CD4-positive, alpha-beta T cell treated with Interleukin-2 at 100 ng/mL for 4 hours (primary cell): ENCODE data around the gene DBNL.

Source experiments
- DNase-seq: peaks from one replicate; pipeline ENCODE4 v3.0.0-alpha.2; 2020; ENCODE audit warnings: low spot score

DBNL gene

GRCh38 chr7:44043902-44044301, 600 bp upstream of the DBNL start:
- DNase-seq: no peak

GRCh38 chr7:44045226-44046014, 918 bp downstream of the DBNL start:
- no peak for DNase-seq

GRCh38 chr7:44046321-44047061, 2.0 kb downstream of the DBNL start:
- peak; percentile 60 for DNase-seq

GRCh38 chr7:44048031-44048795, 3.7 kb downstream of the DBNL start:
- DNase-seq: no peak

GRCh38 chr7:44050121-44050914, 5.8 kb downstream of the DBNL start:
- DNase-seq: no peak

- no peak for DNase-seq
Observed at GRCh38 chr7:44050915-44051560, 6.5 kb downstream of the DBNL start.

GRCh38 chr7:44051611-44052220, 7.2 kb downstream of the DBNL start:
- DNase-seq: no peak

GRCh38 chr7:44052771-44053365, 8.4 kb downstream of the DBNL start:
- no peak for DNase-seq

GRCh38 chr7:44056681-44057080, 12.2 kb downstream of the DBNL start:
- no peak for DNase-seq

- no peak for DNase-seq
Observed at GRCh38 chr7:44057181-44057848, 12.8 kb downstream of the DBNL start.

- no peak for DNase-seq
Observed at GRCh38 chr7:44057849-44058758, 13.6 kb downstream of the DBNL start.

- no peak for DNase-seq
Observed at GRCh38 chr7:44058759-44059218, 14.3 kb downstream of the DBNL start.

GRCh38 chr7:44059219-44060090, 15.0 kb downstream of the DBNL start:
- DNase-seq: no peak

GRCh38 chr7:44060091-44060947, 15.8 kb downstream of the DBNL start:
- DNase-seq: no peak

- no peak for DNase-seq
Observed at GRCh38 chr7:44060948-44061644, 16.6 kb downstream of the DBNL start.

- DNase-seq: no peak
Observed at GRCh38 chr7:44061645-44062179, 17.2 kb downstream of the DBNL start.
